EL (cell line): Measurements from ENCODE around the gene TBC1D22A.

Experiments used
- DNase-seq: peaks from one replicate; pipeline ENCODE4 v3.0.0-alpha.2; 2016

The TBC1D22A gene

DNA sequence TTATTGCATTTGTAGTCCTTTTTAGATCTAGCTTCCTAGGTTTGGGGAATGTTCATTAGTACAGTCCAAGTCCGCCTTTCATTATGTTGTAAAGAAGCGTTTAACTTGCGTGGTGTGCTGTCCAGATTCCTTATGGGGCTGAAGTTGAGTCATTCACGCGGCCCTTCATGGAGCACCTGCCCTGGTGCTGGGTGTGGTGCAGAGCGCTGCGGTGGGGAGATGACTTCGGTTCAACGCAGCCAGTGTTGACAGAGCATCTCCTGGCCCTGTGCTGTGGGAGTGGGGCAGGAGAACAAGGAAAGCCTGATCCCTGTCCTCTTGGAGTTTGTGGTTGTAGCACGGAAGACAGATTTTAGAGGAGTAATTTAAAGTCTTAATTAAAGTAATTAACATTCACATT, 152.0 kb downstream of the TBC1D22A start:
- no peak for DNase-seq

GRCh38 chr22:46914916-46915894, 152.8 kb downstream of the TBC1D22A start:
- DNase-seq, result no peak

DNA sequence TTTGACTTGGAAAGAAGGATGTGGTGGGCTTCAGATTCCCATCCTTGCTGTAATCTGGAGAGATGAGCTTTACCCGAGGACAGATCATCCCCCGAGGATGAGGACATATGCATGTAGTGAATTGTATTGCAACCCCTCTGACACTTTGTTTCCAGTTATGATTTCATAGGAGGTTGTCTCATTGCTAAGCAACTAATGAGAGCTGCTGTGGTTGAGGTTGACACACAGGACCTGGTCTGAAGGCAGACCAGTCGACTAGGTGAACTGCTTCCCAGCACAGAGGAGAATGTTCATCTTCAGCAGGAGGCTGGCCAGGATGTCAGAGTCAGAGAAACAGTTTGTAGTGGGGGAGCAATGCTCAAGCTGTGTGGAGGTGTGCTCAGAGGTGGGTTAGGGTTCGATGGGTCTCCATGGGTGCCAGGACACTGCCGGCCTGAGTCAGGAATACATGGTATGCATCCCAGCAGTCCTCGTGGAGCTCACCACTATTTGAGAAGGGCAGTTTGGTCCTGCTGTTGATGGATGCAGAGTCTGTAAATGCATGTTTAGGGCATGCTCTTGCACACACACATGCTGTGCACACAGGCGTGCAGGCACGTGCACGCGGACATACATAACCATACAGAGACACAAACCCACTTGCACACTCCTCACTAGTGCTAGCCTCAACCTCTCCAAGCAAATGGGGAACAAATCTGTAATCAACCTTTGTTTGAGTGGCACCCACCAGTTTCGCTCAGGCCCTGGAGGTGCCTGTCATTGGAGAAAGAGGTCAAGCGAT, 153.7 kb downstream of the TBC1D22A start:
- DNase-seq, result no peak

DNA sequence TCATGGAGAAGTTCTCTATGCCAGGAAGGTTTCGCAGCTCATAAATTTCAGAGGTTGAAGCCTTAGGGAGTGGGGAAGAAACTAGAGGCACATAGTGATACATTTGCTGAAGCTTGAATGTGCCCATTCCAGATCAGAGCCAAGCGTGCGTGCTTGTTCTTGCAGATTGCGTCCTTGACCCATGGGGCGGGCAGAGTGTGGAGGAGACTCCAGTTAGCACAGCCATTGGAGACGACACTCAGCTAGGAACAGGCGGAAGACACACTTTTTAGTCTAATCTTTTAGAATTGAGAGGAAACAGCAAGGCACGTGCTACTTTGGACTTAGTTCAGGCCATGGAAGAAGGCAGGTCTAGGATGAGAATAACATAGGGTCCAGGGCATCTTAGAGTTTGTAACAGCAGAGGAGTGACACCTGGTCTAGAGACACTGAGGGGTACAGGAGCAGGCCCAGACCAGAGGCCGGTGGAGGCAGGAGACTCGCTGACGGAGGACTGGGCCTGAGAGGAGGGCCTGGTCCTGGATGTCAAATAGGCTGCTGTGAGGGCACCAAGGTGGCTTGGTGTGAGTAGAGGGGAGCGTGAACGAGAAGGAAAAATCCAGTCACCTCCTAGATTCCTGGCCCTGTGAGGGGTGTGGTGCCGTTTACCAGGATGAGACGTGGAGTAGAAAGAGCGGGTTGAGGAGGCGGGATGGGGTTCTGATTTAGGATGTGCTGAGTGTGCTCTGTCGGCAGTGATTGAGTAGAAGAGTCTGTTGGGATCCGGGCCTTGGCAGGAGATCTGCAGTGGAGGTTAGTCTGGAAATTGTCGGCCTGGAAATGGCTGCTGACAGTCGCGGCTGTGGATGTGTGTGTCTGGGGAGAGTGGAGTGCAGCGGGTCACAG, 154.7 kb downstream of the TBC1D22A start:
- no peak for DNase-seq

GRCh38 chr22:46917771-46918101, 155.3 kb downstream of the TBC1D22A start:
- no peak for DNase-seq

- no peak for DNase-seq
These were observed 155.7 kb downstream of the TBC1D22A start for GRCh38 chr22:46918197-46918596.

GRCh38 chr22:46922037-46922436, 159.6 kb downstream of the TBC1D22A start:
- no peak for DNase-seq

GRCh38 chr22:46923394-46923793, 160.9 kb downstream of the TBC1D22A start:
- DNase-seq, result no peak

GRCh38 chr22:46925818-46926217, 163.4 kb downstream of the TBC1D22A start:
- DNase-seq, result no peak

- no peak for DNase-seq
These were observed 166.7 kb downstream of the TBC1D22A start for GRCh38 chr22:46929046-46929709.

DNA sequence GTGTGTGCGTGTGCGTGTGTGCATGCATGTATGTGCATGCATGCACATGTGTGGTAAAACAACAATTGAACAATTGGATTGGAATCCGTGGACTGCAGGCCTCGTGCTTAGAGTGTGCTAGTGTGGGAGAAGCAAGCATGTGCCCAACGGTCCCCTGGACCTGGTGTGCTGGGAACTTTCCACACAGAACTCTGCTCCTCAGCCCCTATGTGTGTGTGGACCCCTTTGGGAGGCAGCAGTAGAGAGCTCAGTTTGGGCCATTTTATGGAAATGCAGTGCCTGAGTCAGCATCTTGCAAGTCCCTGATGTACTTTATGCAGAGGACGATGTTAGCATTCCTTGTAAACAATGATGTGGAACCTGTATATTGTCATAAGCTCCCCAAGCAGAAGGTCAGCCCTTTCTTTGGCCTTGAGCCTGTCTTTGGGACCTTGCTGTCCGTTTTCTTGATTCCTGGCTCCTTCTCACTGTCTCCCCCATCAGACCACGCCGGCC, 167.3 kb downstream of the TBC1D22A start:
- DNase-seq, result no peak

DNA sequence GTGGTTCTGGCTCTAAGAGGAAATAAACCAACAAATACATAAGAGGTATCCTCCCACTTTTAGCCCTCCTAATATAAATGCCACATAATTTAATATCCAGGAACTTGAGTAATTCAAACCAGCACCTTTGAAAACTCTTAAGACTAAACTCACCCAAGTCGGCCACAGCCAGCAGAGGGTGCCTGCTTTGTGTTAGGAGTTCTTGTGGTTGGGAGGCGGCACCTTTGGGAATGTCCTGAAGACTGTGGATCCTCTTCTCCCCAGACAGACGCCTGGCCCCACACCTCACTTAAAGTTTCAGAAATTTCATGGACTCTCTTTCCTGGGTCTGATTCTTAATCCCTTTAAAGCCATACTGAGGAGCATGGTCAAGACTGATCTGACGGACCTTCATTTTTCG, 169.0 kb downstream of the TBC1D22A start:
- DNase-seq, result peak; percentile 29

DNA sequence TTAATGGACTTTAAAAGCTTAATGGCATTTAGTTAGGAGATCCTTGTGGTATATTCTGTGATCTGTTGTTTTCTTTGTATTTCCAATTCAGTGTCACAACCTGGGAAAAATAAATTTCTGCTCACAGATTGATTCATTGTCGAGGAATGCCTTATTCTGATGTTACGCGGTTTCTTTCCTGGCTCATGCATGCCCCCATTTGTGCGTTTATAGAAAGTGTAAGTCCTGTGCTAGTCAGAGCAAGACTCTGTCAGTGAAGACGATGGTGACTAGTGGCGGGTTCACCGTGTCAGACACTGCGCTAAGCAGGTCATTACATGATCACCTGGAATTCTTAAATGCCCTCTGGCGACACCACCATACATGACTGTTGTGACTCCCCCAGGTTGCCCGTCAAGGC, 169.4 kb downstream of the TBC1D22A start:
- DNase-seq, result peak; percentile 24

- no peak for DNase-seq
These were observed 170.8 kb downstream of the TBC1D22A start for GRCh38 chr22:46933040-46933930.

DNA sequence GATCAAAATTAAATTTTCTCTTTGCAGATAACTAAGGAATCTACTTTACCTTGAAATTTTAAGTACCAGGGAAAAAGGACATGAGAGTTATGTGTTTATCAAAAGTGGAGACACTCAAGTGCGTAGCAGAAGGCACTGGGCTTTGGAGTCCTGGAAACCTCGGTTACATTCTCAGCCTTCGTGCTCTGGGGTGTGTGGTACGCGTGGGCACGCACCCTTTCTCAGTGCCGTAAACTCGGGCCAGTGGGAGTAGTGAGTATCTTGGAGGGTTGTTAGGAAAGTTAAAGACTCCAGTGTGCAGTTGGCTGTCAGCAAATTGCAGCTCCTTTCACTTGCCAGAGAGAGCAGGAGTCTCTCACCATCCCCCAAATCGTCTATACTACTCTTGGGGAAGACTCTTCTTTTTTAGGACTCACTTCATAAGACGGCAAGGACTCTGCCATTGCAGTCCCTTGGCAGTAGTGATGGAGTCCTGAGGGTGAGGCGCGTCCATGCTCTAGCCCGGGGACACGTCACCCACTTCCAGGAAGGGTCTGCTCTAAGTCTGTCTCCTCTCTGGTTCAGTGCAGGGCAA, 171.8 kb downstream of the TBC1D22A start:
- no peak for DNase-seq

DNA sequence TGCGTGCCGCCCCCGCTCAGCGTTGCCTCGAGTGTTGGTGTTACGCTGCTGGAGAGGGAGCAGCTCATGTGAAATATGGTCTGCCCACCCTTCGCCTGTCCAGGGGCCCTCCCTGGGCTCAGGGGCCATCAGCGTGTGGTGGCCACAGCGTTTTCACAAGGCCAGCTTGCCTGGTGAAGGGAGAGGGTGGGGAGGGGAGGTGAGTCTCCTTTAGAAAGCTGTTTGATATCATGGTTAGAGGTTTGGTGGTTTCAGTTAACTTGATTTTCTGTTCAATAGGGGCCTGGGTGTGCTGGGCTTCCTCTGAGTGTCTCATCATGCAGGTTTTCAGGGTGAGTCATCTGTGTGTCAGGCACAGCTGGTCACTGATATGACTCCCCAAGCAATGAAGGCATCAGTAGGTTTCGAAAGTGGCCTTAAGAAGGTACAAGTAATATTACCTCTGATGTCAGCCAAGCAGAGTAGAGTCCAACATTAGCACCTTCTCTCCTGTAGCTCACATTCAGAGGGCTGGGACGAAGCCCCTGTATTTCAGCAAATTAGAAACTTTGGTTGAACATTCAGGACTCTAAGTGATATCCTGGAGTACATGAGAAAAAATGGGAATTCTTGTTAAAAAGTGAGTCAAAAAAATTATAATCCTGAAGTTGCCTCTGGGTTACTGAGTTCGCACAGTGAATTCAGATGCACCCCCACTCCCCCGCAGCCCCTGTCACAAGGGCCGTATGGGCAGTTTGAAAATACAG, 172.5 kb downstream of the TBC1D22A start:
- peak; percentile 94 for DNase-seq

- no peak for DNase-seq
These were observed 173.3 kb downstream of the TBC1D22A start for GRCh38 chr22:46935506-46936377.

DNA sequence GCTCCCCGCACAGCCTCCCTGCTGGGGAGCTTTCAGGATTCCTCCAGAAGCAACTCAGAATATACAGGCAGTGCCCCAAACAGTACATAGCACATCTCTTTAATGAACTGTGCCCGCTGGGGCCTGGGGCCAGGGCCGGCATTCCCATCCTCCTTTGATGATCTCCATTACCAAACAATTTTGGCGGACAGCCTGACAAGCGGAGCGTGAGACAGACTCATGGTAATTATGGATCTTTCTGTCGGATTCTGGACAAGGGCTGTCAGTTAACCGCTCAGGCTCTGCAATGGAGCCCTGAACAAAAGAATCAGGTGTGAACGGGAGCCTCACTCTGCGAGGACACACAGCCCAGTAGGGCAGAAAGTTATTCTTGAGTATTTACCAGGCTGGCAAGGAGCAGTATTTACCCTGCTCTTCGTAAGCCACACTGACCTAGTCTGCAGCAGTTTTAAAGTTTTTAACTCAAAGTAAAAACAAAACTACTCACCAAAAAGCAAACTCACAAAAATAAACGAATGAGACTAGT, 174.0 kb downstream of the TBC1D22A start:
- no peak for DNase-seq

DNA sequence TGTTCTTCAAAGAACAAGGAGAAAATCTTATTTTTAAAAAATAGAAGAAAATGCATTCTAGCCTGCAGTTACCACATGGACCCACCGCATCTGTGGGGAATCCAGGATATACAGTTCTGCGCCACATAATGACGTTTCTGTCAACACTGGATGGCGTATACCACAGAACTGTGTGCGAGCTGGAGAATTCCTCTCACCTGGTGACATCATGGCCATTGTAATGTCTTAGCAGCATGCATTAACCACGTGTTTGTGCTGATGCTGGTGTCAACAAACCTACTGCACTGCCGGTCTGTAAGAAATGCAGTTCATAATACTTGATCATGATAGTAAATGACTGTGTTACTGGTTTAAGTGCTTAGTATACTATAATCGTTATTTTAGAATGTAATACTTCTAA, 174.7 kb downstream of the TBC1D22A start:
- DNase-seq, result no peak
